ELR (cell line): ENCODE results near the gene SPEM3.

Source experiments
- DNase-seq: peaks from one replicate; pipeline ENCODE4 v3.0.0-alpha.2; 2015; ENCODE audit warnings: low read depth

Gene SPEM3

GRCh38 chr17:7403977-7404736 lies 24.5 kb upstream of the SPEM3 start, which contains the start of gene TMEM256:
TMEM256 (minus strand) TSS chr17:7404097; CDS start chr17:7404084, 13 bp downstream.
- peak; percentile 100 for DNase-seq

GRCh38 chr17:7404737-7405349 lies 23.8 kb upstream of the SPEM3 start:
- peak; percentile 64 for DNase-seq

- DNase-seq: peak; percentile 37
Observed at GRCh38 chr17:7405350-7406234, 23.1 kb upstream of the SPEM3 start.

GRCh38 chr17:7406235-7406825 lies 22.3 kb upstream of the SPEM3 start:
- no peak for DNase-seq

GRCh38 chr17:7407082-7407481 lies 21.6 kb upstream of the SPEM3 start:
- no peak for DNase-seq

- DNase-seq: no peak
Observed at GRCh38 chr17:7407485-7408251, 21.0 kb upstream of the SPEM3 start, which contains the start of gene NLGN2. NLGN2 (plus strand) TSS chr17:7407845; CDS start chr17:7408256, 411 bp downstream.

- DNase-seq: no peak
Observed at GRCh38 chr17:7408252-7408727, 20.4 kb upstream of the SPEM3 start.

- DNase-seq: no peak
Observed at GRCh38 chr17:7408863-7409262, 19.8 kb upstream of the SPEM3 start.

GRCh38 chr17:7409716-7410115 lies 18.9 kb upstream of the SPEM3 start:
- no peak for DNase-seq

- DNase-seq: no peak
Observed at GRCh38 chr17:7410634-7411426, 17.8 kb upstream of the SPEM3 start.

GRCh38 chr17:7411427-7411750 lies 17.3 kb upstream of the SPEM3 start:
- no peak for DNase-seq

GRCh38 chr17:7413346-7413985 lies 15.2 kb upstream of the SPEM3 start:
- DNase-seq: peak; percentile 86

GRCh38 chr17:7414837-7415236 lies 13.8 kb upstream of the SPEM3 start:
- no peak for DNase-seq

GRCh38 chr17:7415784-7416183 lies 12.9 kb upstream of the SPEM3 start:
- DNase-seq: no peak

- no peak for DNase-seq
Observed at GRCh38 chr17:7416323-7416722, 12.3 kb upstream of the SPEM3 start.

- no peak for DNase-seq
Observed at GRCh38 chr17:7417056-7417655, 11.5 kb upstream of the SPEM3 start.

- no peak for DNase-seq
Observed at GRCh38 chr17:7418472-7419152, 10.0 kb upstream of the SPEM3 start.

- DNase-seq: no peak
Observed at GRCh38 chr17:7419819-7420610, 8.6 kb upstream of the SPEM3 start, which contains the start of gene SPEM1. SPEM1 (plus strand) TSS chr17:7420324; CDS start chr17:7420385, 61 bp downstream.
